ENCODE results near the gene ZNF365. TPM values are rescaled to one million over a fixed set of nuclear protein-coding genes. Genes with fewer than 3 reads are reported as not detected.

ZNF365 gene
- total and polyA plus RNA-seq, 2 of the 8 experiments (the other 6 are each of a cell fraction or from before 2014, with no cell fraction given), result 0.41 to 0.43 TPM

DNA sequence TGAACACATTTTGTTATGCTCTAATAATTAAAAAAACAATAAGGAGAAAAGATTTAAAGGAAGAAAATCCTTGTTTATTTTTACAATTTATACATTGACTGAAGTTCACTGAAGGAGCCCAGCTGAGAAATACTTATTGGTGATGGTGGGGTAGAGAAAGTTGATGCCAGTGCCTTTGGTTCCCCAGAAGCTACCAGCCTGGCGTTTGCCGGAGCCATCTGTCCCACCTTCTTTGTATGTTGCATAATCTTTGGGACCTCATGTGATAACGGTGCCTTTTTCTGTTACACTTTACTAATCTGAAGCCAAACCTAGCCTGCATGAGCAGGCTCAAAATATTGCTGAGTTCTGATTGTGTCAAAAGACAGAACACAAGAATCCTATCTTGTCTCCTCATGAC lies 22.7 kb downstream of the ZNF365 start:
- no peak overlapping the region for H3K14ac ChIP-seq (ENCODE audit: insufficient read length)
- no peaks in the 10 kb centered on the region for H3K9me3 ChIP-seq (ENCODE audit: insufficient read depth in 2 of 2, low read depth in 1 of 2, low read length in 1 of 2)
- H3K79me2 ChIP-seq (ENCODE audit: control insufficient read depth in 1 of 2, insufficient read depth in 2 of 2, low read length in 2 of 2), result no peaks in the 10 kb centered on the region
- no peak overlapping the region for H2BK12ac ChIP-seq (ENCODE audit: low read depth, low read length)
- H3K23ac ChIP-seq (ENCODE audit: insufficient read length), result no peak overlapping the region
- no peak overlapping the region for H4K8ac ChIP-seq (ENCODE audit: extremely low read depth, insufficient read depth, low read length)
- no peak overlapping the region for H2AFZ ChIP-seq (ENCODE audit: low read length)
- H3K9ac ChIP-seq (replicated peaks in 1 of 4; ENCODE audit: extremely low read depth in 1 of 4, low read depth in 3 of 4, low read length in 3 of 4), result no peak overlapping the region
- 100% methylated on average over 3 of the region's 3 CpGs; no CpG with 5 or more reads in 1 of the 2 experiments for WGBS, 2 experiments (ENCODE audit: extremely low coverage in 1 of 2, insufficient coverage in 1 of 2, insufficient read length in 1 of 2, insufficient replicate concordance in 2 of 2, low coverage in 1 of 2, low lambda C conversion rate in 2 of 2, missing lambda C conversion rate in 1 of 2)
- H3K36me3 ChIP-seq (ENCODE audit: control insufficient read depth in 2 of 4, insufficient read depth in 4 of 4, low read length in 3 of 4), result no peaks in the 10 kb centered on the region
- ChIA-PET CTCF (ENCODE audit: partially characterized antibody) (interaction anchor here (0.6 to 1.3 kb wide), 2 partner anchors 230 to 358 kb away, joined by 3 to 5 read pairs; no protein-coding TSS in a partner anchor), POLR2A (ENCODE audit: partially characterized antibody) (no interaction called here)
- no peak overlapping the region for H3K56ac ChIP-seq (replicated peaks; ENCODE audit: insufficient read length, low read depth, low read length)
- no peak for DNase-seq (ENCODE audit: low read depth in 1 of 2, low spot score in 2 of 2)
- H2AK5ac ChIP-seq (ENCODE audit: low read depth, low read length), result no peak overlapping the region
- no peak overlapping the region for H3K4me3 ChIP-seq (ENCODE audit: extremely low read depth in 1 of 4, insufficient read depth in 2 of 4, low read depth in 3 of 4, low read length in 4 of 4)
- no peaks in the 10 kb centered on the region for H3K23me2 ChIP-seq (ENCODE audit: low read depth, low read length)
- H4K5ac ChIP-seq (ENCODE audit: insufficient read length, low read depth, low read length), result no peak overlapping the region
- H3K4me2 ChIP-seq (ENCODE audit: insufficient read depth in 1 of 2, low read depth in 2 of 2, low read length in 2 of 2), result no peak overlapping the region
- H2BK20ac ChIP-seq (ENCODE audit: low read length), result no peak overlapping the region
- H3K4me1 ChIP-seq (replicated peaks in 1 of 4; ENCODE audit: control insufficient read depth in 3 of 4, insufficient read depth in 4 of 4, low read length in 3 of 4), result peaks cover 0 to 4% (median 0%) of the 10 kb centered on the region in 4 experiments; a peak in 1 of 7 replicates
- H4K91ac ChIP-seq (replicated peaks; ENCODE audit: insufficient read length, low read length), result no peak overlapping the region
- no peak overlapping the region for H2BK5ac ChIP-seq (ENCODE audit: low read depth, low read length)
- no peaks in the 10 kb centered on the region for H4K20me1 ChIP-seq (replicated peaks in 1 of 2; ENCODE audit: control insufficient read depth in 1 of 2, insufficient read depth in 2 of 2, low read length in 2 of 2)
- no peaks in the 10 kb centered on the region for H3K79me1 ChIP-seq (ENCODE audit: low read depth, low read length)
- H2BK120ac ChIP-seq (replicated peaks; ENCODE audit: low read depth, low read length), result no peak overlapping the region
- no peak for FAIRE-seq
- H3K27ac ChIP-seq (ENCODE audit: low read depth, low read length), result no peak overlapping the region
- no peak overlapping the region for H2BK15ac ChIP-seq (ENCODE audit: low read length)
- no peak overlapping the region for H3K18ac ChIP-seq (ENCODE audit: extremely low read depth, low read length)
- no peak overlapping the region for H3K4ac ChIP-seq (replicated peaks; ENCODE audit: insufficient read length, low read depth, low read length)
- peaks cover 0 to 2% (median 0%) of the 10 kb centered on the region in 4 experiments; a peak in 1 of 7 replicates for H3K27me3 ChIP-seq (replicated peaks in 1 of 4; ENCODE audit: control insufficient read depth in 3 of 4, extremely low read depth in 1 of 4, insufficient read depth in 3 of 4, low read length in 3 of 4)
- TF ChIP-seq CREB1 (IDR thresholded peaks at IDR 0.05) (no peak), RXRA (IDR thresholded peaks at IDR 0.05; ENCODE audit: insufficient read depth, low read depth, low read length) (no peak), ASH2L (IDR thresholded peaks at IDR 0.05; ENCODE audit: low read length) (no peak), BRCA1 (IDR thresholded peaks at IDR 0.05; ENCODE audit: low read depth, low read length) (no peak)

All from H1 (cell line).